ENCODE measurements around the gene PTAR1. TPM values are rescaled to one million over a fixed set of nuclear protein-coding genes. Genes with fewer than 3 reads are reported as not detected.

Gene PTAR1
- polyA plus RNA-seq, 3 donors from 2014 or later = 7.0 to 16.1 (median 10.7) TPM

- no peaks in the 10 kb centered on the region for H3K36me3 Mint-ChIP-seq
- H3K4me1 Mint-ChIP-seq = peaks cover 12 to 18% of the 10 kb centered on the region in 2 donors
- DNase-seq = no peak
- H3K4me3 Mint-ChIP-seq = no peak overlapping the region
- peaks cover 0 to 8% (median 4%) of the 10 kb centered on the region in 3 donors for H3K27me3 Mint-ChIP-seq (ENCODE audit: low read depth in 3 of 3)
- no peaks in the 10 kb centered on the region for H3K9me3 Mint-ChIP-seq
- no peak overlapping the region for H3K27ac Mint-ChIP-seq
Observed at GRCh38 chr9:69677931-69678330, 81.9 kb downstream of the PTAR1 start.

GRCh38 chr9:69675563-69675962 lies 84.2 kb downstream of the PTAR1 start:
- no peak for DNase-seq
- no peaks in the 10 kb centered on the region for H3K9me3 Mint-ChIP-seq
- H3K27me3 Mint-ChIP-seq (ENCODE audit: low read depth in 3 of 3) = peaks cover 0 to 13% (median 7%) of the 10 kb centered on the region in 3 donors
- peaks cover 19 to 24% of the 10 kb centered on the region in 2 donors for H3K4me1 Mint-ChIP-seq
- H3K4me3 Mint-ChIP-seq = no peak overlapping the region
- H3K36me3 Mint-ChIP-seq = no peaks in the 10 kb centered on the region
- H3K27ac Mint-ChIP-seq = no peak overlapping the region

- peak overlapping the region in 4 of 5 donors; percentile 14 to 61 (median 18) for H3K4me3 Mint-ChIP-seq
- peaks cover 0 to 13% (median 8%) of the 10 kb centered on the region in 3 donors for H3K27me3 Mint-ChIP-seq (ENCODE audit: low read depth in 3 of 3)
- peaks cover 19 to 24% of the 10 kb centered on the region in 2 donors for H3K4me1 Mint-ChIP-seq
- H3K36me3 Mint-ChIP-seq = no peaks in the 10 kb centered on the region
- peak overlapping the region in 1 of 6 donors; percentile 28 for H3K27ac Mint-ChIP-seq
- DNase-seq = no peak
- no peaks in the 10 kb centered on the region for H3K9me3 Mint-ChIP-seq
Observed at GRCh38 chr9:69674716-69675438, 84.9 kb downstream of the PTAR1 start.

GRCh38 chr9:69674112-69674685 lies 85.6 kb downstream of the PTAR1 start:
- Mint-ChIP-seq H3K36me3 (no peaks in the 10 kb centered on the region), H3K27me3 (ENCODE audit: low read depth in 3 of 3) (peaks cover 0 to 10% (median 8%) of the 10 kb centered on the region in 3 donors), H3K9me3 (no peaks in the 10 kb centered on the region), H3K4me3 (peak overlapping the region; percentile 14 to 65 (median 19)), H3K27ac (peak overlapping the region in 1 of 6 donors; percentile 28), H3K4me1 (peaks cover 19 to 24% of the 10 kb centered on the region in 2 donors)
- DNase-seq = no peak

- Mint-ChIP-seq H3K27me3 (ENCODE audit: low read depth in 3 of 3) (peaks cover 0 to 10% (median 8%) of the 10 kb centered on the region in 3 donors), H3K4me1 (peaks cover 19 to 24% of the 10 kb centered on the region in 2 donors), H3K27ac (peak overlapping the region in 1 of 6 donors; percentile 69), H3K9me3 (no peaks in the 10 kb centered on the region), H3K36me3 (no peaks in the 10 kb centered on the region), H3K4me3 (peak overlapping the region; percentile 78 to 87 (median 79))
- DNase-seq = no peak
Observed at GRCh38 chr9:69673311-69673640, 86.5 kb downstream of the PTAR1 start.

GRCh38 chr9:69672596-69673310 lies 87.1 kb downstream of the PTAR1 start:
- H3K27ac Mint-ChIP-seq = peak overlapping the region in 1 of 6 donors; percentile 69
- peaks cover 0 to 10% (median 8%) of the 10 kb centered on the region in 3 donors for H3K27me3 Mint-ChIP-seq (ENCODE audit: low read depth in 3 of 3)
- peak overlapping the region; percentile 78 to 87 (median 79) for H3K4me3 Mint-ChIP-seq
- H3K4me1 Mint-ChIP-seq = peaks cover 19 to 24% of the 10 kb centered on the region in 2 donors
- H3K36me3 Mint-ChIP-seq = no peaks in the 10 kb centered on the region
- no peaks in the 10 kb centered on the region for H3K9me3 Mint-ChIP-seq
- peak; percentile 46 to 58 (median 49) for DNase-seq

- Mint-ChIP-seq H3K4me3 (peak within 1 kb of the TSS; percentile 78 to 87 (median 79)), H3K27me3 (ENCODE audit: low read depth in 3 of 3) (peaks cover 0 to 10% (median 8%) of the 10 kb centered on the region in 3 donors), H3K9me3 (no peaks in the 10 kb centered on the region), H3K36me3 (no peaks in the 10 kb centered on the region), H3K4me1 (peaks cover 19 to 24% of the 10 kb centered on the region in 2 donors), H3K27ac (peak within 1 kb of the TSS in 2 of 6 donors; percentile 26 to 69)
- peak; percentile 46 to 51 (median 48) for DNase-seq
Observed at GRCh38 chr9:69671879-69672595, 87.8 kb downstream of the PTAR1 start, which contains the start of gene APBA1. APBA1 (minus strand) TSS chr9:69672371.

GRCh38 chr9:69671311-69671878 lies 88.4 kb downstream of the PTAR1 start:
- peak overlapping the region; percentile 51 to 80 (median 67) for H3K4me3 Mint-ChIP-seq
- peak overlapping the region in 1 of 6 donors; percentile 26 for H3K27ac Mint-ChIP-seq
- H3K36me3 Mint-ChIP-seq = no peaks in the 10 kb centered on the region
- H3K27me3 Mint-ChIP-seq (ENCODE audit: low read depth in 3 of 3) = peaks cover 0 to 10% (median 4%) of the 10 kb centered on the region in 3 donors
- peak in 1 of 3 donors; percentile 3 for DNase-seq
- peaks cover 19 to 24% of the 10 kb centered on the region in 2 donors for H3K4me1 Mint-ChIP-seq
- H3K9me3 Mint-ChIP-seq = no peaks in the 10 kb centered on the region

- Mint-ChIP-seq H3K27me3 (ENCODE audit: low read depth in 3 of 3) (peaks cover 5 to 8% (median 6%) of the 10 kb centered on the region in 3 donors), H3K36me3 (no peaks in the 10 kb centered on the region), H3K27ac (no peak overlapping the region), H3K4me1 (peaks cover 5 to 7% of the 10 kb centered on the region in 2 donors), H3K4me3 (no peak overlapping the region), H3K9me3 (no peaks in the 10 kb centered on the region)
- DNase-seq = no peak
Observed at GRCh38 chr9:69667306-69667705, 92.5 kb downstream of the PTAR1 start.

- no peak overlapping the region for H3K4me3 Mint-ChIP-seq
- H3K9me3 Mint-ChIP-seq = peaks cover 0 to 3% (median 0%) of the 10 kb centered on the region in 6 donors
- no peak overlapping the region for H3K27ac Mint-ChIP-seq
- no peak for DNase-seq
- no peaks in the 10 kb centered on the region for H3K4me1 Mint-ChIP-seq
- peaks cover 8 to 12% (median 10%) of the 10 kb centered on the region in 3 donors for H3K27me3 Mint-ChIP-seq (ENCODE audit: low read depth in 3 of 3)
- H3K36me3 Mint-ChIP-seq = no peaks in the 10 kb centered on the region
Observed at GRCh38 chr9:69660304-69660703, 99.5 kb downstream of the PTAR1 start.
